Ovary (tissue), 3 donors: ENCODE results near the gene MED27.

Source experiments
- POLR2A ChIP-seq: fragments of 450-650 bp; IDR thresholded peaks from one replicate; pipeline ENCODE4 v1.6.1; 2017; ENCODE audit warnings: antibody characterized with exemption, mild to moderate bottlenecking, moderate library complexity
- TF ChIP-seq, protein P1 (sequence below), 3 donors: fragments of 450-650 bp in 2 of 3; fragments of 200-600 bp in 1 of 3; IDR thresholded peaks; one replicate each; pipeline versions ENCODE4 v1.5.1 to v1.8.0; 2016 to 2022; ENCODE audit warnings: antibody characterized with exemption in 3 of 3, mild to moderate bottlenecking in 1 of 3
- donor health status: DM: no; HTN: no; CAD: no.

DNA sequence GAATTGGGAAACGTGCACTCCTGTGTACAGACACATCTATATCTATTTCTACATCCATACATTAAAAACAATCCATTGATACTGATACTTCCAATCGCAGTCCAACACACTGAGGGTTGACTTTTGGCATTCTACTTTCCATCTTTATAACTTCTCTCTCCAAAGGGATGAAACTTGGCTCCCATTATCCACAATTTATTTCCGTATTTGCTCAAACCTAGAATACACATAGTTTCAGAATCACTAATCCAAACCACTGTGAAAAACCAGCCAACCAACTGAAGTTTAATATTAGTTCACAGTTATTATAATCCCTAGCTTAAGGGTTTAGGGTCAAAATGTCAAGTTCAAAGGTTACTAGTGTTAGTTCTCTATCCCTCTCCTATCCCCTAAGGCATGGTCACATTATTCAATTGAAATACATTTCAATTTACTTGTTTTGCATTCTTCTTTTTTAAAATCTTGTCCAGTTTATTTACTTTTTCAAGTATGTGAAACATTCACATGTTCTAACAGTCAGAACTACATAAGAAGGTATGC is 156.5 kb downstream of the MED27 start:
- TF ChIP-seq POLR2A, result no peak
- TF ChIP-seq, protein P1, sequence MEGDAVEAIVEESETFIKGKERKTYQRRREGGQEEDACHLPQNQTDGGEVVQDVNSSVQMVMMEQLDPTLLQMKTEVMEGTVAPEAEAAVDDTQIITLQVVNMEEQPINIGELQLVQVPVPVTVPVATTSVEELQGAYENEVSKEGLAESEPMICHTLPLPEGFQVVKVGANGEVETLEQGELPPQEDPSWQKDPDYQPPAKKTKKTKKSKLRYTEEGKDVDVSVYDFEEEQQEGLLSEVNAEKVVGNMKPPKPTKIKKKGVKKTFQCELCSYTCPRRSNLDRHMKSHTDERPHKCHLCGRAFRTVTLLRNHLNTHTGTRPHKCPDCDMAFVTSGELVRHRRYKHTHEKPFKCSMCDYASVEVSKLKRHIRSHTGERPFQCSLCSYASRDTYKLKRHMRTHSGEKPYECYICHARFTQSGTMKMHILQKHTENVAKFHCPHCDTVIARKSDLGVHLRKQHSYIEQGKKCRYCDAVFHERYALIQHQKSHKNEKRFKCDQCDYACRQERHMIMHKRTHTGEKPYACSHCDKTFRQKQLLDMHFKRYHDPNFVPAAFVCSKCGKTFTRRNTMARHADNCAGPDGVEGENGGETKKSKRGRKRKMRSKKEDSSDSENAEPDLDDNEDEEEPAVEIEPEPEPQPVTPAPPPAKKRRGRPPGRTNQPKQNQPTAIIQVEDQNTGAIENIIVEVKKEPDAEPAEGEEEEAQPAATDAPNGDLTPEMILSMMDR (IDR thresholded peaks at IDR 0.05), result no peak
